HG02884 (cell line): ENCODE results near the gene SAMD4A.

Source experiments
- ATAC-seq: cut with Tn5 transposase; IDR thresholded peaks from one replicate; pipeline ENCODE4 v1.9.1; 2021; ENCODE audit warnings: mild to moderate bottlenecking, moderate library complexity; ENCODE audit not compliant: unreplicated experiment

The SAMD4A gene

DNA sequence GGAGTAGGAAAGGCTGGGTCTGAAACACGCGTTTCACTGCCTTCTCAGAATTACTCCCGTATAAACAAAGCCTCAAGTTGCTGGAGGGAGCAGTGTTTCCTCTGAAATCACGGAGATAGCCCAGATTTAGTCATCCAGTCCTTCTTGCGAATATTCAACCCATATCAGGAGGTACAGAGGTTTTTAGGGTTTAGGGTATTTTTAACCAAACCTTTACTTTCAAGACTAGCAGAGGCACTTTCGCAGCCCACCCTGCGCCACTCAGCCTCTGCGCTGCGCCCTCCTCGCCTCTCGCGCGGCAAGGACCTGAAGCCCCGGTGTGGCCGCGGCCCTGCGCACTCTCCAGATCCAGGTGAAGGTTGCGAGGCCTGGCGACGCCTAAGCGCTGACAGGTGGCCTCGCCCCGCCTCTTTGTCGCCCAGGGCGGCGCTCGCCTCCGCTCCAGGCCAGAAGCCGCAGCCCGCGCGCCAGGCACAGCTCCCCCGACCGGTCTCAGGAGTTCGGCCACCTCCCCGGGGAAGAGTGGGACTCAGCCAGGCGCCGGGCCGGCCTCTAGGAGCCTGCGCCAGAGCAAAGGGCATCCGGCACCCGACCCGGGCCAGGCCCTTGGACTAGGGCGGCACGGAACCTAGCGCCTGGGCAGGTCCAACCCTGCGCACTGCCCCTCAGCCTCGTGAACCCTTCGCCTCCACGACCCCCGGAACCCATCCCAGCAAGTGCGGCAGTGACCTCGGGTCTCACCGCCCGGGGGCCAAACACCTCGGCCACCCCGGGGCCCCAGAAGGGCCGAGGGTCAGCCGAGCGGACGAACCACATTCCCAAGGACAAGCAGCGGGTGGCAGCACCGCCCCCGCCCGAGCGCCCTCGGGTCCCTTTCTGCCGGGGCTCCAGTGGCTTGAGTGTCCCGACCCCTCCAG is 1.8 kb upstream of the SAMD4A start:
- peak; percentile 27 for ATAC-seq

DNA sequence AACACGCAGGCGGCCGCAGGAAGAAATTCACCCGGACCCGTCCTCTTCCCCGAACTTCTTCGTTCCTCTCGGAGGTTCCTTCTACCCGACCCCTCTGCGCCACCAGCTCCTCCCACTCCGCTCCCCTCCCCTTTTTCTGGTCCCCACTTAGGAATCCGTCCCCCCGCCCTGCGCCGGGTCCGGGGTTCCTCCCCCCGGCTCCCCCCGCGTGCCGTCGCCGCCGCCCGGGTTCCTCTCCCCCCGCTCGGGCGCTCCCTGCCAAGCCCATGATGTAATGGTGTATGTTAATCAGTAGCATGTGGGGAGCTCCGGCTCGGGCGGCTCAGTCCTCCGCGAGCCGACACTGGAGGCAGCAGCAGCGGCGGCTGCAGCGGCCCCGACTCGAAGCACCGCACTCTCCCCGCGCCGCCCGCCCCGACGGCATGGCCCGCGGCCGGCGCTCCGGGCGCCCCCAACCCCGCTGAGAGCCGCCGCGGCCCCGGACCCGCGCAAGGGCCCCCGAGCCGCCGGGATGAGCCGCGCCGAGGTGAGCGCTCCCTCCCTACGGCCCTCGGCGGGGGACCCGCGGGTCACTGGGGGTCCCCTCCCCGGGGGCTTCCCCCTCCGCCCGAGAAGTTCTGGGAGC is 1.0 kb upstream of the SAMD4A start:
- ATAC-seq = peak; percentile 52

DNA sequence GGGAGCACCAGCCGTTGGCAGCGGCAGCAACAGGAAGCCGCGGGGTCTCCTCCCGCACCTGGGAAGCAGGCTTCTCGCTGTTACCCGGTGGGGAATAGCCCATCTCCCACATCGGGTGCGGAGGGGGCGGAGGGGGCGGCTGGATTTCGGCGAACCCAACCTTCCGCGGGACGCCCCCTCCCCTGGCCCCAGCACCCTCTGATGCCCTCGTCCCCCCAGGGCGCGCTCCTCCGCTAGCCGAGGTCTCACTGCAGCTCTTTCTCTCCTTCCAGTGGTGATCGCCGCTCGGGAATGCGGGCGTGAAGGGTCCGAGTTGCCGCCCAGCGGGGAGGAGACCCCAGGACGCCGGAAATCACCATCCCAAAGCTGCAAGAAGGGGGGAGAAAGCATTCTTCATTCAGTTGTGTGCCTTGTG is 303 bp downstream of the SAMD4A start:
- no peak for ATAC-seq

DNA sequence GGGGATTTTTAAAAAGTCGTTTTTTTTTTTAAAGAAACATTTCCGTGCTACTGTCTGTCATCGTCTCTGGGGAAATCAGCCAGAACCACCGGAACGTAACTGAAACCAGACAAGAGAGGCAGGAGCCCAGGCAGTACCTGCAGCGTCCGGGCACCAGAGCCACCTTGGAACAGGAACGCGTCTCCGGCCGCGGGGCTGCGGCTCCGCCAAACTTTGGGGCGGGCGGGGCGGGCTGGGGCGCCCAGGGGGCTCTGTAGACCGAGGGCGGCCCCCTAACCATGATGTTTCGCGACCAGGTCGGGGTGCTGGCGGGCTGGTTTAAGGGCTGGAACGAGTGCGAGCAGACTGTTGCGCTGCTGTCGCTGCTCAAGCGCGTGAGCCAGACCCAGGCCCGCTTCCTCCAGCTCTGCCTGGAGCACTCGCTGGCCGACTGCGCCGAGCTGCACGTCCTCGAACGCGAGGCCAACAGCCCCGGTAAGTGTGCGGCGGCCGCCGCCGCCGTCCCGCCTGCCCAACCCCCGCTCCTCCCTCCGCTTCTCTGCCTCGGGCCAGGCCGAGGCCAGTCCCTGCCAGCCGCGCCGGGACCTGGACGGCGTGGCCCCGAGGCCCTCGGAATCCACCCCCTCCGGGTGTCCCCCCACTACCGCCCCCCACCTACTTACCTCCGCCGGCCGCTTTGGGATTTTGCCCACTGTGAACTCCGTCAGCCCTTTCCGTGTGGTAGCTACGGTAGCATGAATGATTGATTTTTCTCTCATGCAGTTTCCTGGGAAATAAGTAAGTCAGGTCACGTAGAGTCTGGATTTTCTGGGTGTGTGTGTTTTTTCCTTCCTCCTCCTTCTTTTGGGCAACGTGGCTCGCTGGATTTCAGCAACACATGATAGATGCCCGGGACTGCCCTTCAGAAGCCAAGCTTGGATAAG is 972 bp downstream of the SAMD4A start:
- no peak for ATAC-seq

DNA sequence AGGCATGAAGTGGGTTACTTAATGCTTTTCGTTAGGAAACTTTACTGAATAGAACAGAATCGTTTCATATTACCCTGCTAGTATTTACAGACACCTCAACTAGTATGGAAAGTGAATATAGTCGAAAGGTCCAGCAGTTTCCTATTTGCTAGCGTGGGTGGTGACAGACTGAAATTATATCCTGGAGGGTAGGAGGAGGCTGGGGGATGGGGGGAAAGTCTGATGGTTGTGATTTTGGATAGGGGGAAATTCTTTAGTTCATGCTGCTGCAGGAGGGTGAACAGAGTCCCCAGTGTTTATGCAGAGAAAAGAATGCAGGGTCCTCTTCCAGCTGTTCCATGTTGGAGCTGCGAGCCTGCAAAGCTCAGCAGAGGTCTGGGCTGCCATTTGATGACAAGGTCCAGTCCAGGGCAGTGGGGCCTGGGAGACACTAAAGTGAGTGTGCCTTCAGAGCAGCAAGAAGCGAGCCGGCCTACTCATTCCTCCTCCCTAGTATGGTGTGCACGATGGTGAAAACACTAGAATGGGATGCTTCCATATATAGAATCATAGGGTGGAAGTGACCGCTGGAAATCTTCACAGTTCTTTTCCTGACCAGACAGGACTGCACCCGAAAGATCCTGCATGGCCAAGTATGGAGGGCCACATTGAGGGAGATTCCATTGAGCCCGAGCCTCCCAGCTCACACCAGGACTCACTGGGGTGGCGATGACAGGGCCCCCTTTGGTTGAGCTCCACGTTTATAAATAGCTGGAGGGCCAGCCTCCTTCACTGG is 2.1 kb downstream of the SAMD4A start:
- no peak for ATAC-seq

DNA sequence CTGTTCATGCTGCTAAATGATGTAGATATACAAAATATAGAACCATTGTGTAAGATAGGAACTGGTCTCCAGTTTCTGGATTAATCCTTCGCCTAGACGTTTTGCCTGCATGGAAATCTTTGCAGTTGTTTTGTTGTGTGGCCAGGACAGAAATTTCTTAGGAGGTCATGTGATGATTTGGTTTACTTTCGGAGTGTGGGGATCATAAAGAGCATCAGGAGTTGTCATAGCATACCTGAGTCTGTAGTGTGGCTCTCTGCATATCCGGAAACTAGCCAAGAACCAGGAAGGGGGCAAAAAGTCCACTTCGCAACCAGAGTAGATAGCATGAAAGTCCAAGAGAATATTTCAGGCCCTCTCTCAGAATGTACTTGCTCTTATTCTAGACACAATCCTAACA is 3.1 kb downstream of the SAMD4A start:
- ATAC-seq = no peak

DNA sequence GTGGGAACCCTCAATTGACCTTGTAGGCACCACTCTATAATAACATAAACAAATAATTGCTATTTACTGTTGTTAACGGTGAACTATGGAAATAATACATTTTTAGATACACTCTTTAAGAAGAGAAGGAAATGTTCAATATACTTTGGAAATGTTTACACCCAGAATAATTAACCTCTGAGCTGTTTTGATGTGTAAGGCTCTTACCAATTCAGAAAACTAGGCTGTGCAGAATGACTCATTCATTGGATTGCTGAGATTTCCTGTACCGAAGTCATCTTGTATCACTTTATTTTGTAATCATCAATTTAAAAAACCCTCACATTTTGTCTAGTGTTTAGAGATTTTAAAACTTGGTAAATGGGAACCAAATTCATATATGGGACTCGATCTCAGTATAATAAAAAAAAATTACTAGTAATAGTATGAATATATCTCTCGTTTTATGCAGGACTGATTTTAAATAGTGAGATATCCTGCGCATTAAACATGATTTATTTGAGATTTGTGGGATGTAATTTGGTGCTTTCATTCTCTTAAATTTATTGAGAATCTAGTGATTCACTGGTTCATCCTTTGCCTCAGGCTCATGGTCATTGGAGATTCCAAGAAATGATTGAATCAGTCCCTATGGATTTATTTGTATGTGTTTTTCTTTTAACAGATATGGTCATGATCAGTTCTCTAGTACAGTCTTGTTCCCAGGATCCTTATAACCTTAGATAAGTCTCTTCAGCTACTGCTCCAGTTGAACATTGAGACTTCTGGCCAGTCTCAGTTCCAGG is 3.9 kb downstream of the SAMD4A start:
- ATAC-seq = no peak

DNA sequence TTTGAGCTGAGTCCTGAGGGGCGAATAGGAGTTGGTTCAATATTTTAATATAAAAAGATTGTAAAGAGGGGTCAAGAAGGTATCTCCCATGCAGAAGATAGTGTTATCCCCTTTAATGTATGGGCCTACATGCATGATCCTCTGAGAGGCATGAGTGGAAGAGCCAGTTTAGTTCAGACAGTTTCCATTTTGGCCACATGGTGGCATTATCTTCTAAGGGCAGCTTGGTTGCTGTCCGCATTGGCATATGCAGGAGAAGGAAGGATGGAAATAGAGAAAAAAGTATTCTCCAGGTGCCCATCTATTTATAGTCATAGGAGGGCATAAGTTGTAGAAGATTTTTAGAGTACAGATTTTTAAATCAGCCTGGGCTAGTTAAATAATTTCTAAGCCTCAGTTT is 5.4 kb downstream of the SAMD4A start:
- no peak for ATAC-seq

DNA sequence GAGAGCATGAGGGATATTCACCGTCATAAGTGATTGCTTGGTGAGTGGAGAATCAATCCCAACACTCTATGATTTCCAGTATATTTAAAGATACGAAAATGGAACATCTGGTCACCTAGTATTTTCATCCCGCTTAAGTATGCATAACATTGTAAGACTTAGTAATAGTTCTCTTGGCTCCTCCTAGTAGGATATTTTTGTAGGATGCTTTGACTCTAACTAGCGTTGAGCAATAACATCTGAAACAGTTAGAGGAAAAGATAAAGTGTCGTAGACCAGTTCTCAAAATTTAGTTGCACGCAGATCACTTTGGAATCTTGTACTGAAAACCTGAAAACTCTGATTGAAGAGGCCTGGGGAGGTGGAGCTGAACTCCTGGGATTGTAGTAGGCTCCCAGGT is 7.6 kb downstream of the SAMD4A start:
- ATAC-seq = no peak

DNA sequence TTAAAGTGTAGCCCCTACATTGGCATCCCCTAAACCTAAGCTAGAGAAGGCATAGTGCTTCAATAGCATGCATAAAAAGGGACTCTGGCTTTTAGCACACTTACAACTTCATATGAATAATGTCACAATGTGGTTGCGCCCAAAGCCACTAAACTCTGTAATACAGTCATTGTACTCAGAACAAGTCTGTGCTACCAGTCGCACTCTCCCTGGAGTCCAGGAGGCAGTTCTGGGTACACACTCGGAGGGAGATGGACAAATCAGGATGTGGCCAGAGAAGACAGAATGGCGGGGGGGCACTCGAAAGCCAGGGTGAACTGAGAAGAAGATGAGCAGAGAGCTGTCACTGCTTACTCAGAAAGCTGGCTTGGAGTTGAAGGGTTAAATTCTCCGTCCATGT is 10.6 kb downstream of the SAMD4A start:
- ATAC-seq = no peak

DNA sequence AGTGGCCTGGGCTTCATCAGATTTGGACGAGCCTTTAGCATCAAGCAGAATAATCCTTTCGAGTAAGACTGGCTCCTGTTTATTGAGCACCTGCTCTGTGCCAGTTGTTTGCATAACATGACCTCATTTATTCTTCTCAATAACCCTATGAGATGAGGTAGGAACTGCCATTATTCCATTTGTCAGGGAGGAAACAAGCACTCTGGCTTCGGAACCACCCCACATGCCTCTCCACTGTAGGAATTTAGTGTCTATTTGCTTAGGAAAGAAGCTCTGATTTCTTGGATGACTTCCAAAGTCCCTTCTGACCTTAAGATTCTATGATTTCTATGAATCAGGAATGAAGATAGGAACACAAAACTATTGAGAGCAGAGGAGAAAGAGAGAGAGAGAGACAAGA is 11.0 kb downstream of the SAMD4A start:
- no peak for ATAC-seq

DNA sequence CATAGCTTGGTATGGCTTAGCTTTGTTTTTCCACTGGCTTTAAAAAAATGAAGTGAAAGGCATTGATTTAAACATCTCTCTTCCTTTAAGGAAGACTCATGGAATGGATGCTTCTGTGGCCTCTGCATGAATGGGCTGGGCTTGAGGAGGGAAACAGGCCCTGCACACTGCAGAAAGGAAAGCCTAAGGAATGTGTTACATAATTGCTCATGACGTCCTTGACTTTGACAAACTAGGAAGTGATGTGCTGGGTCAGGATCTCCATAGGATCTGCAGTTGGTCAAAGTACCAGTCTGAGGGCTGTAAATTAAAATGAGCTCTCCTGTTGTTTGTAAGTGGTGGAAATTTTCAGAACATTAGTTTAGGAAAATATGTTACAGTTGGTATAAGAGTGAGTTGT is 12.7 kb downstream of the SAMD4A start:
- ATAC-seq = no peak

DNA sequence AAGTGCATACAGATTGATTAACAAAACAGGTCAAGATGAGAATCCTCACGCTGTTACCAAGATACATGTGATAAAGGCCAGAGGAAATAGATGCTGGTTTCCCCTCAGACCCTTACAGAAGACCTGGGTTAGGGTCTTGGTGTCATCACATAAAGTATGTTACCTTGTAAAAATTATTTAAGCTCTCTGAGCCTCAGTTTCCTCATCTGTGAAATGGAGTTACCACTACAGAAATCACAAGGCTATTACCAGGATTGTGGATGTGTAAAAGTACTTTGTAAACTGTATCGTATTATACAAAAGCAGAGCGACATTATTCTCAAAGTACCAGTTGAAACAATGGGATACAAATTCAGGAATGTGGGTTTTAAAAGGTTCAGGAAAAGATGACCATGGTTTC is 14.0 kb downstream of the SAMD4A start:
- ATAC-seq = no peak

DNA sequence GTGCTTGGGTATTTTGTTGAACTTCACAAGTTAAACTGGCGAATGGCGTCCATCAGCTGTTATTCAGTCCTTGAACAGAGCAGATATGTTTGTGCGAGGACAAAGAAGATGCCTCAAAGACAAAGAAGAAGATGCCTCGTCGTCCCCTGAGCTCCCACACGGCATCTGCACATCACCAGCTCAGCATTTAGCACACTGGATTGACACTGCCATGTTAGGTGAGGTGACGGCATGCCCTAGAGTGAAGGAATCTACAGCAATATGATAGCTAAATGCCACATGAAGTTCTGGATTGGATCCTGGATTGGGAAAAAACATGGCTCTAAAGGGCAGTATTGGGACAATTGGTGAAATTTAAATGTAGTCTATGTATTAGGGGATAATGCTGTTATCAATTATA is 15.4 kb downstream of the SAMD4A start:
- ATAC-seq = no peak

DNA sequence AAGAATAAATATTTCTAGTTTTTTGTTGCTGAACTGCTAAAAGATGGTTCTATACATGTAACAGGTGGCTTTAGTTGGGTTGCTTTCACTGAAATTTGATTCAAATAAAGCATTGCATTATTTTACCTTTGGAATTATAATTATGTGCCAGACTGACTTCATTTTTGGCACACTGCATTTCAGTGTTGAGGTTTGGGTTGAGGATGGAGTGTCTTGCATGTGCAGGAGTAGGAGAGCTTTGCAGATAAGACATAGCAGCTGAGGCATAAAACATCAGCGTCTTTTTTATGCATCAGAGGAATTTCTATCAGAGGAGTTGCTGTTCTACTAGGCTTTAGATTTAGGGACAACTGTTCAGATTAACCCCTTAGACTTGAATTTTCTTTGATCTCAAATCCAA is 17.2 kb downstream of the SAMD4A start:
- no peak for ATAC-seq

DNA sequence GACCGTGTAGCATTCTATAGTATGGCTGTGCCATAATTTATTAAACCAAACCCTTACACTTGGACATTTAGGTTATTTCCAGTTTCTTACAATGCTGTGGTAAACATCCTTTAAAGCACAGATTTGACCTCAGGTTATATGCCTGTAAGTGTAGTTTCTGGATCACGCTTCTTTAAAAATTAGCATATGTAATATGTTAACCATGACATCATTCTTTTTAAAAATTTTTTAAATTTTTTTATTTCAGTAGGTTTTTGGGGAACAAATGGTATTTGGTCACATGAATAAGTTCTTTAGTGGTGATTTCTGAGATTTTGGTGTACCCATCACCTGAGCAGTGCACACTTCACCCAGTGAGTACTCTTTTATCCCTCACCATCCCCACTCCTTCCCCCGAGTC is 18.3 kb downstream of the SAMD4A start:
- no peak for ATAC-seq

DNA sequence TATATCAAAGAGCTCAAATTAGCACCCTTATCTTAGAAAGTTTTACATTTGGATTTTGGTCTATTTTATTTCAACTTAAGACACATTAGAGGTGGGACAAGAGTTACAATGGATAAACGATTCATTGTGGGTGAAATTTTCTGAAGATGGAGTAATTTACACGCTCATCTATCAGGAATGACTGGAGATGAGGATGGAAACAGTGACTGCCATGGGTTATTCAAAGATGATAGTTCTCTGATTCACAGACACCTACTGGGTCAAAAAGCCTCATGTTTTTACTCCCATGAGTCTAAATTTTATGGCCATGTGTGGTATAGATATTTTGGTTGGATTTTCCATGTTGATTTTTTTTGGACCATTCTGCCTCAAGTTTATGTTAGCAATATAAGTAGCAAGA is 22.1 kb downstream of the SAMD4A start:
- ATAC-seq = no peak

DNA sequence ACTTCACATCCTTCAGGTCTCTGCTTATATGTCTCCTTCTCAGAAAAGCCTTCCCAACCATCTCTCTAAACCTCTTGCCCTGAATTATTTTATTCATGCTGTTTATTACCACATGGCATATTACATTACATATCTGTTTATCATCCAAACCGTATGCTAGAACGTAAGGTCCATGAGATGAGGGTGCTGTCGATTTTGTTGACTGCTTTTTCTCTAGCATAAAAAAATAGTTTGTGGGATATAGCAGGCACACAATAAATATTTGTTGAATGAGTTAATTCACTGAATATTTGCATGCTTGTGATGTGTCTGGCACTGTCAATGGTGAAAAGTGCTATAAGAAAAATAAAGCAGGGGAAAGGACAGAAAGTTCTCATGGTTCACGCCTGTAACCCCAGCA is 22.9 kb downstream of the SAMD4A start:
- no peak for ATAC-seq

DNA sequence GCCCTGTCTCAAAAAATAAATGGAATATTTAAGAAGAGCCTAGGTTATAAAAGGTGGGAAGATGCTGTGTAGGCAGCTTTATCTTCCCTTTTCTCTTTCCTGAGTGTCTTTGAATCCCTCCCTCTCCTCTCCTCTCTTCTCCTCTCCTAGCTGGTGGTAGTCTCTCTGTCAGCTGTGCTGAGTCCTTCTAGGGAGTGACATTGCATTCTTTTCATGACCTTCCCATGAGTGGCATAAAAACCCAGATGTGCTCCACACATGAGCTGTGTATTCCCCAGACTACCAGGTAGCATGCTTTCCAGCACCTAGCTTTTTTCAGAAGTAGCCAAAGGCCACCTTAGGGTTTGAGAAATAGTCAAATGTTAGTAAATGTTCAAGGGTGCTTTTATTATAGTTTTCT is 23.6 kb downstream of the SAMD4A start:
- no peak for ATAC-seq

DNA sequence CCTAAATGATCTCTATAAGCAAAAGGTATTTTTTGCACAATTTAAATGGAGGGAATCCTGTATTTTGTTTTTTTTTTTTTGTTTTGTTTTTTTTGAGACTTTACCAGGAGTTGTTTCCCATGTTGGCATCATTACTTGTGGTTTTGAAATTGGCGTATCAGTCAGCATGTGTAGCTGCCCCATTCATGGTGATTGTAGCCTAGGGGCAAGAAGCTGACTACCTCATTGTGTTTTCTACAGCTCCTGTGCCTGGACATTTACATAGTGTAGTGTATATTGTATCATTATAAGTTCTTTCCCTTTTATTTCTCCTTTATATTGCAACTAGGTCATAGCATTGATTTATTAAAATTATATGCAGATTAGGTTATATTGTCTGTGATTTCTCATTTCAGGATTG is 24.5 kb downstream of the SAMD4A start:
- no peak for ATAC-seq
